Osteocyte (in vitro differentiated cells): ENCODE data around the gene GNAT1. TPM values are rescaled to one million over a fixed set of nuclear protein-coding genes. Genes with fewer than 3 reads are reported as not detected.

ENCODE experiments used
- DNase-seq: peaks from one replicate; pipeline ENCODE4 v3.0.0; 2021; ENCODE audit warnings: mixed read lengths; ENCODE audit not compliant: unreplicated experiment; ENCODE audit errors: extremely low spot score
- H3K27ac Mint-ChIP-seq: one replicate; pipeline ENCODE4 v1.8.0; 2021; ENCODE audit warnings: mild to moderate bottlenecking, mixed read lengths; ENCODE audit not compliant: unreplicated experiment
- H3K27me3 Mint-ChIP-seq: one replicate; pipeline ENCODE4 v1.8.0; 2021; ENCODE audit warnings: mixed read lengths; ENCODE audit not compliant: unreplicated experiment
- H3K36me3 Mint-ChIP-seq: one replicate; pipeline ENCODE4 v1.8.0; 2021; ENCODE audit warnings: mixed read lengths; ENCODE audit not compliant: unreplicated experiment
- H3K4me1 Mint-ChIP-seq: one replicate; pipeline ENCODE4 v1.8.0; 2021; ENCODE audit warnings: mixed read lengths; ENCODE audit not compliant: unreplicated experiment
- H3K4me3 Mint-ChIP-seq: one replicate; pipeline ENCODE4 v1.8.0; 2021; ENCODE audit warnings: mild to moderate bottlenecking, moderate library complexity, mixed read lengths; ENCODE audit not compliant: unreplicated experiment
- H3K9me3 Mint-ChIP-seq: one replicate; pipeline ENCODE4 v1.8.0; 2021; ENCODE audit warnings: mixed read lengths; ENCODE audit not compliant: unreplicated experiment
- total RNA-seq: library from RNA; stranded (reverse); gene quantifications from 2 replicates; pipeline ENCODE4 v1.2.1, GENCODE V29; 2021
- TF ChIP-seq, protein P1 (sequence below): fragments of 200-600 bp; sonication (generic); IDR thresholded peaks from 2 replicates; pipeline ENCODE4 v1.5.0; 2021; ENCODE audit warnings: antibody characterized with exemption, mild to moderate bottlenecking, moderate library complexity

GNAT1 gene
- total RNA-seq, 1 donor from 2014 or later = not detected

DNA sequence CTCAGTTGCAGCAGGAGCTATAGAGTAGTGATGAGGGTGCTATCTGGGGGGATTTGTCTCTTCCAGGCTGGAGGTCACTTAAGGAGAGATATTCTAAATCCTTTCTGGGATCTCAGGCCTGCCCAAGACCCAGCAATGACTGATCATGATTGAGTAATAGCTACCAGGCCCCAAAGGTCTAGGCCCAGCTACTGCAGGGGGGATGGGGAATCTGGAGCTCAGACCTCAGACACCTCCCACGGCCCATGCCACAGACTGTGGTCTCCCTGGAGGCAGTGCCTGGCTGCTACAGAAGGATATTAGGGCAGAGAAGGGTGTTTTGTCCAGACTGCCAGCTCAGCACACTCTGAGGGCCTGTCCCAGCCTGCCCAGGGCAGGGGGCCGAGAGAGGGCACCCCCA, 20.5 kb downstream of the GNAT1 start:
- no peaks in the 10 kb centered on the region for H3K9me3 Mint-ChIP-seq
- DNase-seq = no peak
- H3K27ac Mint-ChIP-seq = no peak overlapping the region
- H3K27me3 Mint-ChIP-seq = peaks cover under 1% of the 10 kb centered on the region
- peaks cover 16% of the 10 kb centered on the region for H3K4me1 Mint-ChIP-seq
- H3K4me3 Mint-ChIP-seq = no peak overlapping the region
- no peaks in the 10 kb centered on the region for H3K36me3 Mint-ChIP-seq
- TF ChIP-seq, protein P1, sequence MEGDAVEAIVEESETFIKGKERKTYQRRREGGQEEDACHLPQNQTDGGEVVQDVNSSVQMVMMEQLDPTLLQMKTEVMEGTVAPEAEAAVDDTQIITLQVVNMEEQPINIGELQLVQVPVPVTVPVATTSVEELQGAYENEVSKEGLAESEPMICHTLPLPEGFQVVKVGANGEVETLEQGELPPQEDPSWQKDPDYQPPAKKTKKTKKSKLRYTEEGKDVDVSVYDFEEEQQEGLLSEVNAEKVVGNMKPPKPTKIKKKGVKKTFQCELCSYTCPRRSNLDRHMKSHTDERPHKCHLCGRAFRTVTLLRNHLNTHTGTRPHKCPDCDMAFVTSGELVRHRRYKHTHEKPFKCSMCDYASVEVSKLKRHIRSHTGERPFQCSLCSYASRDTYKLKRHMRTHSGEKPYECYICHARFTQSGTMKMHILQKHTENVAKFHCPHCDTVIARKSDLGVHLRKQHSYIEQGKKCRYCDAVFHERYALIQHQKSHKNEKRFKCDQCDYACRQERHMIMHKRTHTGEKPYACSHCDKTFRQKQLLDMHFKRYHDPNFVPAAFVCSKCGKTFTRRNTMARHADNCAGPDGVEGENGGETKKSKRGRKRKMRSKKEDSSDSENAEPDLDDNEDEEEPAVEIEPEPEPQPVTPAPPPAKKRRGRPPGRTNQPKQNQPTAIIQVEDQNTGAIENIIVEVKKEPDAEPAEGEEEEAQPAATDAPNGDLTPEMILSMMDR = no peak

DNA sequence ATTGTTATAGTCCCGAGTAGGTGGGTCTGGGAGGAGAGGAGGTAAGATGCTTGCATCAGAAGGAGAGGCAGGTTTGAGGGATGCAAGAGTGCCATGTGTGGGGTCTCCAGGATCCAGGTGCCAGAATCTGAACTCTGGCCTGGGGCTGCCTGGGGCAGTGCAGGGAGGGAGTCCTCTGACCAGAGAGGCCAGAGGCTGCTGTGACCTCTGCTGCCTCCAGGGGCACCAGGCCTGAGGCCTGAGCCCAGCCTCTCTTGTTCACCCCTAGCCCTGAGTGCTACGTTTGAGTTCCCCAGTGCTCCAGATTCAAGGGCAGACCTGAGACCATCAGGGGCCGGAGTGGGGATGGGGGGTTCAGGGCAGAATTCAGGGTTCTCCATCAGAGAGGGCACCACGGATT, 21.1 kb downstream of the GNAT1 start:
- no peak overlapping the region for H3K4me3 Mint-ChIP-seq
- no peaks in the 10 kb centered on the region for H3K36me3 Mint-ChIP-seq
- H3K27ac Mint-ChIP-seq = no peak overlapping the region
- H3K9me3 Mint-ChIP-seq = no peaks in the 10 kb centered on the region
- TF ChIP-seq, protein P1 = no peak
- no peak for DNase-seq
- no peaks in the 10 kb centered on the region for H3K27me3 Mint-ChIP-seq
- peaks cover 16% of the 10 kb centered on the region for H3K4me1 Mint-ChIP-seq

DNA sequence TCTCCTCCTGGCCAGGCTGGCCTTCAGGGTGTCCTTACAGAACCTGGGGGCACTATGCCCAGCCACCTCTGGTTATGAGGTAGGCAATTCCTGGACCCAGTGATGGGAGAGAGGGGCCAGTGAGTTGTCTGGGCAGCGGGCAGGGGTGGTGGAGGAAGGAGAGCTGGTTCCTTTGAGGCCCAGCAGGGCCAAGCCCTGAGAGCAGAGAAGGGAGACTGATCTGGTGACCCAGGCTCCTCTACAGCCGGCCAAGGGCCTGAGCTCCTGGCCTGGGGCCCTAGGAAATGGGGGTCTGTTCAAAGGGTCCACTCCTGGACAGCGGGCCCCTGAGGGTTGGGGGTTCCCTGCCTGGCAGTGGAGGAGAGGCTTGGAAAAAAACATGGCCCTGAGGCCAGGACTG, 21.6 kb downstream of the GNAT1 start:
- no peaks in the 10 kb centered on the region for H3K9me3 Mint-ChIP-seq
- no peaks in the 10 kb centered on the region for H3K36me3 Mint-ChIP-seq
- H3K4me3 Mint-ChIP-seq = no peak overlapping the region
- TF ChIP-seq, protein P1 = no peak
- no peaks in the 10 kb centered on the region for H3K27me3 Mint-ChIP-seq
- H3K27ac Mint-ChIP-seq = no peak overlapping the region
- H3K4me1 Mint-ChIP-seq = peaks cover 16% of the 10 kb centered on the region
- DNase-seq = no peak

DNA sequence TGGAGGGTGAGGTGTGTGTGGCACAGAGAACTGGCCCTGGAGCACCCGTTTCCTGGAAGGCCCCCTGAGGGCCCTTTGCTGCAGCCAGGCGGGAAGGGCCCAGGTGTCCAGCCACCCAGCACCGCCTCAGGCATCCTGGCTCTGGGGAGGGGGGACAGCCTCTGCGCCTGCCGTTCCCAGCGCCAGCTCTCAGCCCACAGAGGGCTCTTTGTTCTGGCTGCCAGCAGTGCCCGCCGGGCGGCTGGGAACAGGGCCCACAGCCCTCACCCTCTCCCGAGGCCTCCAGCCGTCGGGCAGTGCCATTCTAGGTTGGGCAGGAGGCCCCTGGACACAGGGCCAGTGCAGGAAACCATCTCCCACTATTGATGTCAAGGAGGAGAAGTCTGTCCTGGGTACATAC, 22.0 kb downstream of the GNAT1 start:
- H3K4me3 Mint-ChIP-seq = no peak overlapping the region
- DNase-seq = no peak
- H3K4me1 Mint-ChIP-seq = peaks cover 15% of the 10 kb centered on the region
- H3K27me3 Mint-ChIP-seq = no peaks in the 10 kb centered on the region
- TF ChIP-seq, protein P1 = no peak
- H3K36me3 Mint-ChIP-seq = no peaks in the 10 kb centered on the region
- H3K27ac Mint-ChIP-seq = no peak overlapping the region
- no peaks in the 10 kb centered on the region for H3K9me3 Mint-ChIP-seq

DNA sequence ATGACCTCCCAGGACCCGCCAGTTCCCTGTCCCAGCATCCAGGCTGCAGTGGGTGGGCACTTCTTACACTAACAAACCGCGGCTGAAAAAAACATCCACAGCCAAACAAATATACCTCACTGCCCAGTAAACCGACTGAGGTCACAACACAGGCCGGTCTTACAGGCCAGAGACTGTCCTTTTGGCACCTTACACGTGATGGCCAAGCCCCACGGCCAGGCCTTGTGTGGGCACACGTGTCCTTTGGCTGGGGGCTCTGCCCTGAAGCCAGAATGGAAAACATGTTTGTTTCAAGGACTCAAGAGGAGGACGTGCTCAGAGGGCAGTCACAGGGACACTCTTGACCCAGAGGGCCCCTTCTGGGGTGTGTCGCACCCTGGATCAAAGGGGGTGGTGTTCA, 23.4 kb downstream of the GNAT1 start:
- Mint-ChIP-seq H3K27ac (no peak overlapping the region), H3K4me3 (no peak overlapping the region), H3K9me3 (no peaks in the 10 kb centered on the region), H3K36me3 (no peaks in the 10 kb centered on the region), H3K27me3 (no peaks in the 10 kb centered on the region), H3K4me1 (peaks cover 7% of the 10 kb centered on the region)
- no peak for DNase-seq
- TF ChIP-seq, protein P1 = no peak
